SK-N-SH treated with all-trans-retinoic acid at 6 μM for 48 hours (cell line): Measurements from ENCODE around the gene TMBIM1.

Experiments used
- ARNTL ChIP-seq: fragments of 450-650 bp; formaldehyde crosslinking; IDR thresholded peaks from 2 replicates; pipeline ENCODE4 v1.5.0; 2020; ENCODE audit warnings: low read depth, mild to moderate bottlenecking, moderate library complexity, borderline replicate concordance
- ISL1 ChIP-seq: fragments of 250-450 bp; sonication (Bioruptor Pico); IDR thresholded peaks from 2 replicates; pipeline ENCODE4 v2.1.2; 2022; ENCODE audit warnings: mild to moderate bottlenecking, moderate library complexity
- OSR1 ChIP-seq: fragments of 250-450 bp; sonication (Bioruptor Pico); IDR thresholded peaks from 2 replicates; pipeline ENCODE4 v1.8.0; 2022; ENCODE audit warnings: moderate library complexity, mild to moderate bottlenecking, inconsistent platforms
- PPARA ChIP-seq: fragments of 250-450 bp; sonication (Bioruptor Pico); IDR thresholded peaks from 2 replicates; pipeline ENCODE4 v1.5.0; 2020; ENCODE audit warnings: mild to moderate bottlenecking, borderline replicate concordance
- SNAI2 ChIP-seq: fragments of 250-450 bp; sonication (Bioruptor Pico); IDR thresholded peaks from 2 replicates; pipeline ENCODE4 v1.5.0; 2020; ENCODE audit warnings: mild to moderate bottlenecking, moderate library complexity
- TOX ChIP-seq: fragments of 250-450 bp; sonication (Bioruptor Pico); IDR thresholded peaks from 2 replicates; pipeline ENCODE4 v1.8.0; 2021; ENCODE audit warnings: mild to moderate bottlenecking, moderate library complexity, borderline replicate concordance
- ZFP3 ChIP-seq: fragments of 250-450 bp; sonication (Bioruptor Pico); IDR thresholded peaks from 2 replicates; pipeline ENCODE4 v1.5.0; 2020; ENCODE audit warnings: mild to moderate bottlenecking, moderate library complexity
- ZFP30 ChIP-seq: fragments of 450-650 bp; formaldehyde crosslinking; IDR thresholded peaks from 2 replicates; pipeline ENCODE4 v1.5.0; 2022; ENCODE audit warnings: mild to moderate bottlenecking, moderate library complexity
- ZNF70 ChIP-seq: fragments of 450-650 bp; formaldehyde crosslinking; IDR thresholded peaks from 2 replicates; pipeline ENCODE4 v1.5.0; 2020; ENCODE audit warnings: mild to moderate bottlenecking, moderate library complexity
- ZNF8 ChIP-seq: fragments of 450-650 bp; formaldehyde crosslinking; IDR thresholded peaks from 2 replicates; pipeline ENCODE4 v1.5.0; 2020; ENCODE audit warnings: mild to moderate bottlenecking, moderate library complexity
- TF ChIP-seq, protein P1 (sequence below): fragments of 250-450 bp; sonication (Bioruptor Pico); IDR thresholded peaks from 2 replicates; pipeline ENCODE4 v1.8.0; 2020; ENCODE audit warnings: mild to moderate bottlenecking, moderate library complexity, borderline replicate concordance
- TF ChIP-seq, protein P2 (sequence below): fragments of 250-450 bp; sonication (Bioruptor Pico); IDR thresholded peaks from 2 replicates; pipeline ENCODE4 v1.8.0; 2021; ENCODE audit warnings: low read depth, mild to moderate bottlenecking, moderate library complexity, borderline replicate concordance
- TF ChIP-seq, protein P3 (sequence below): fragments of 250-450 bp; sonication (Bioruptor Pico); IDR thresholded peaks from 2 replicates; pipeline ENCODE4 v1.5.0; 2020; ENCODE audit warnings: mild to moderate bottlenecking, moderate library complexity

DNA sequence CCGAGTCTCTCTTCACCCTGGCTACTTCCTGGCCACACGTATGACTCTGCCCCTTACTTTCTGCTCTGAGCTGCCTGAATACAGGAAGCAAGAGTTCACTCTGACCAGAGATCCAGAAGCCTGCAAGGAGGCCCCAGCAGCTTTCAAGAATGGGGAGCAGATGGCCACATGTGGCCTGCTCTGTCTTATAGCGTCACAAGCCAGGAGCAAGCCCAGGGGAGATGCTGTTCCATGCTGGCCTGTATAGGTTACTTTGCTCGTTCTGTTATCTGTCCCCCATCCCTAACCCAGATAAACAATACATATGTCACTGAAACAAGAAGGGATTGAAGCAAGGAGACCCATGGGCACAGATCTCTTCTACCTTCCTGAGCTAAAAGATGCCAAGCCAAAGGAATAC, 17.7 kb downstream of the TMBIM1 start:
- TF ChIP-seq, protein P1, sequence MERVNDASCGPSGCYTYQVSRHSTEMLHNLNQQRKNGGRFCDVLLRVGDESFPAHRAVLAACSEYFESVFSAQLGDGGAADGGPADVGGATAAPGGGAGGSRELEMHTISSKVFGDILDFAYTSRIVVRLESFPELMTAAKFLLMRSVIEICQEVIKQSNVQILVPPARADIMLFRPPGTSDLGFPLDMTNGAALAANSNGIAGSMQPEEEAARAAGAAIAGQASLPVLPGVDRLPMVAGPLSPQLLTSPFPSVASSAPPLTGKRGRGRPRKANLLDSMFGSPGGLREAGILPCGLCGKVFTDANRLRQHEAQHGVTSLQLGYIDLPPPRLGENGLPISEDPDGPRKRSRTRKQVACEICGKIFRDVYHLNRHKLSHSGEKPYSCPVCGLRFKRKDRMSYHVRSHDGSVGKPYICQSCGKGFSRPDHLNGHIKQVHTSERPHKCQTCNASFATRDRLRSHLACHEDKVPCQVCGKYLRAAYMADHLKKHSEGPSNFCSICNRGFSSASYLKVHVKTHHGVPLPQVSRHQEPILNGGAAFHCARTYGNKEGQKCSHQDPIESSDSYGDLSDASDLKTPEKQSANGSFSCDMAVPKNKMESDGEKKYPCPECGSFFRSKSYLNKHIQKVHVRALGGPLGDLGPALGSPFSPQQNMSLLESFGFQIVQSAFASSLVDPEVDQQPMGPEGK (CRISPR knock-in tag): no peak
- TF ChIP-seq ARNTL (CRISPR knock-in tag): no peak
- no peak for TF ChIP-seq ZNF70 (CRISPR knock-in tag)
- TF ChIP-seq, protein P2, sequence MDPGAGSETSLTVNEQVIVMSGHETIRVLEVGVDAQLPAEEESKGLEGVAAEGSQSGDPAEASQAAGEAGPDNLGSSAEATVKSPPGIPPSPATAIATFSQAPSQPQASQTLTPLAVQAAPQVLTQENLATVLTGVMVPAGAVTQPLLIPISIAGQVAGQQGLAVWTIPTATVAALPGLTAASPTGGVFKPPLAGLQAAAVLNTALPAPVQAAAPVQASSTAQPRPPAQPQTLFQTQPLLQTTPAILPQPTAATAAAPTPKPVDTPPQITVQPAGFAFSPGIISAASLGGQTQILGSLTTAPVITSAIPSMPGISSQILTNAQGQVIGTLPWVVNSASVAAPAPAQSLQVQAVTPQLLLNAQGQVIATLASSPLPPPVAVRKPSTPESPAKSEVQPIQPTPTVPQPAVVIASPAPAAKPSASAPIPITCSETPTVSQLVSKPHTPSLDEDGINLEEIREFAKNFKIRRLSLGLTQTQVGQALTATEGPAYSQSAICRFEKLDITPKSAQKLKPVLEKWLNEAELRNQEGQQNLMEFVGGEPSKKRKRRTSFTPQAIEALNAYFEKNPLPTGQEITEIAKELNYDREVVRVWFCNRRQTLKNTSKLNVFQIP: no peak
- no peak for TF ChIP-seq OSR1 (CRISPR knock-in tag)
- TF ChIP-seq SNAI2 (CRISPR knock-in tag): no peak
- TF ChIP-seq ZFP3 (CRISPR knock-in tag): no peak
- no peak for TF ChIP-seq ZFP30
- no peak for TF ChIP-seq ZNF8 (CRISPR knock-in tag)
- TF ChIP-seq PPARA: no peak
- TF ChIP-seq ISL1 (CRISPR knock-in tag): no peak
- TF ChIP-seq TOX (CRISPR knock-in tag): no peak
- TF ChIP-seq, protein P3, sequence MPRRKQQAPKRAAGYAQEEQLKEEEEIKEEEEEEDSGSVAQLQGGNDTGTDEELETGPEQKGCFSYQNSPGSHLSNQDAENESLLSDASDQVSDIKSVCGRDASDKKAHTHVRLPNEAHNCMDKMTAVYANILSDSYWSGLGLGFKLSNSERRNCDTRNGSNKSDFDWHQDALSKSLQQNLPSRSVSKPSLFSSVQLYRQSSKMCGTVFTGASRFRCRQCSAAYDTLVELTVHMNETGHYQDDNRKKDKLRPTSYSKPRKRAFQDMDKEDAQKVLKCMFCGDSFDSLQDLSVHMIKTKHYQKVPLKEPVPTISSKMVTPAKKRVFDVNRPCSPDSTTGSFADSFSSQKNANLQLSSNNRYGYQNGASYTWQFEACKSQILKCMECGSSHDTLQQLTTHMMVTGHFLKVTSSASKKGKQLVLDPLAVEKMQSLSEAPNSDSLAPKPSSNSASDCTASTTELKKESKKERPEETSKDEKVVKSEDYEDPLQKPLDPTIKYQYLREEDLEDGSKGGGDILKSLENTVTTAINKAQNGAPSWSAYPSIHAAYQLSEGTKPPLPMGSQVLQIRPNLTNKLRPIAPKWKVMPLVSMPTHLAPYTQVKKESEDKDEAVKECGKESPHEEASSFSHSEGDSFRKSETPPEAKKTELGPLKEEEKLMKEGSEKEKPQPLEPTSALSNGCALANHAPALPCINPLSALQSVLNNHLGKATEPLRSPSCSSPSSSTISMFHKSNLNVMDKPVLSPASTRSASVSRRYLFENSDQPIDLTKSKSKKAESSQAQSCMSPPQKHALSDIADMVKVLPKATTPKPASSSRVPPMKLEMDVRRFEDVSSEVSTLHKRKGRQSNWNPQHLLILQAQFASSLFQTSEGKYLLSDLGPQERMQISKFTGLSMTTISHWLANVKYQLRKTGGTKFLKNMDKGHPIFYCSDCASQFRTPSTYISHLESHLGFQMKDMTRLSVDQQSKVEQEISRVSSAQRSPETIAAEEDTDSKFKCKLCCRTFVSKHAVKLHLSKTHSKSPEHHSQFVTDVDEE (CRISPR knock-in tag): no peak
